GM12801 (cell line): ENCODE measurements around the gene TDRD3.

Experiments
- CTCF ChIP-seq: IDR thresholded peaks from one replicate; pipeline ENCODE4 v1.5.1; 2011; ENCODE audit warnings: control low read depth; ENCODE audit not compliant: insufficient read length; ENCODE audit errors: extremely low read depth

TDRD3 gene

GRCh38 chr13:60356970-60357369 lies 40.0 kb upstream of the TDRD3 start:
- TF ChIP-seq CTCF, result no peak

DNA sequence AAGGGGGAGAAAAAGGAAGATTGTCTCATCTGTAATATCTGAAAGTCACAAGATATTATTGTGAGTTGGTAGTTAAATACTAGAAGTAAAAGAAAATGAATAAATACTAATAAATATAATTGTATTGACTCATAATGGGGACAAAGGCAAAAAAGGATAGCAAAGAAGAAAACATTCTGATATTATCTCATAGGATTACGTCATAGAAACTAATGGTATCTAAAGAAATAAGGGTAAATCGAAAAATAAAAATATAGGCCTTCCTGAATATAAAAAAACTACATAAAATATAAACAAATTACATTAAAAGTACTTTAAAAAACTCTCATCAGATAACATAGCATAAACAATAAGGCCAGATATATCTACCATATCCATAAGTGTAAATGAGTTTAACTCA lies 38.6 kb upstream of the TDRD3 start:
- no peak for TF ChIP-seq CTCF

DNA sequence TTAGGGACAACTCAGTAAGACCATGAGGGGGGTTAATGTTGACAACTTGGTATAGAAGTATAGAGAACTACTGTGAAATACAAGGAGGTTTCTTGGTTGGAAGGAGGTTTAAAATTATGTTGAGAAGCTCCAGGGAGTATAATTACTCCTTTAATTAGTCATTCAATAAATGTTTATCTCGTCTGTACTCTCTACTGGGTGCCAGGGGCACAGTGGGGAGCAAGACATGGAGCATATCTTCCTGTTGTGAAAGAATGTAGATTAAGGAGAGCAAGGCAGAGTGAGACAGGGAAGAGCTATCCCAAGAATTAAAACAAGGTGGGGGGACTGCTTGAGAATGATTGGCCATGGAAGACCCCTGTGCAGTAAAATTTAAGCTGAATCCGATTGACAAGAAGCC lies 33.7 kb upstream of the TDRD3 start:
- TF ChIP-seq CTCF, result no peak

DNA sequence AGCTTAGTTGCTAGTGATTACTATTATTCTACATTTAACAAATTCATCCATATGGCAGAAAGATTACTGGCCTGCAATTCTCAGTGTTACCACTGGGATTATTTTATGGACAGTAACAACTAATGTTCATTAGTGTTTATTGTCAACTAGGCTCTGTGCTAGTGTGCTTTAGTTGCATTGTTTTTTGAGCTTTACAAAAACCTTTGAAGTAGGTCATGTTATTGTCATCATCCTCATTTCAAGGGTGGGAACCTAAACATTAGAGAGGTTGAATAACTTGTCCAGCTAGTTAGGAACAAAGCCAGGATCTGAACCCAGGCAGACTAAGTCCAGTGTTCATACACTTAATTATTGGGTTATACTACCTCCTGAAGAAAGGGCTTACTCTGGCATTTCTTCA lies 27.8 kb upstream of the TDRD3 start:
- TF ChIP-seq CTCF, result no peak

GRCh38 chr13:60370343-60370742 lies 26.7 kb upstream of the TDRD3 start:
- no peak for TF ChIP-seq CTCF

DNA sequence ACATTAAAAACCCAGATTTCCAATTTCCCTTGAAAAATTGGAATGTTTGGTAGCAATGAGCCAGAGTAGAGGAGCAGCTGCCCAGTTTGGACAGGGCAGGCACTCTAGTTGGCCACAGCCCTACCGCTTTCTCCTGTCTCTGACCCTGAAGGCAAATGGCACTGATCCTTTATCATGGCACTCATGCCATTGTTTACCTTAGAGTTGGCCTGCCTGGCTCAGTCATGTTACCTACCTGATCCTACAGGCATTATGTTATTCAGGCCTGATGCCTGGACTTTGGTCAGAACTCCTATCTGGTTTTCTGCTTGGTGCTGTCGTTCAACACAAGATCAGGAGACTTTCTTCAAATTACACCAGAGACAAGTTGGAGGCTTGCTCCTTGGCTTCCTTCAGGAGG lies 24.9 kb upstream of the TDRD3 start:
- TF ChIP-seq CTCF, result no peak

GRCh38 chr13:60379837-60380565 lies 17.0 kb upstream of the TDRD3 start:
- no peak for TF ChIP-seq CTCF
